Panc1 (cell line): ENCODE results near the gene PIF1.

Experiments
- CTCF ChIP-seq: fragments of 450-650 bp; IDR thresholded peaks from 2 replicates; pipeline ENCODE4 v1.5.1; 2017; ENCODE audit warnings: mild to moderate bottlenecking
- POLR2AphosphoS5 ChIP-seq: IDR thresholded peaks from 2 replicates; pipeline ENCODE4 v1.6.1; 2012; ENCODE audit warnings: mild to moderate bottlenecking, low read depth, low read length, moderate library complexity
- REST ChIP-seq, 2 experiments: IDR thresholded peaks; 2 replicates each; pipeline ENCODE4 v1.6.1; 2011 to 2012; ENCODE audit warnings: low read depth in 2 of 2, control low read depth in 1 of 2, low read length in 1 of 2, mild to moderate bottlenecking in 1 of 2, moderate library complexity in 1 of 2; ENCODE audit not compliant: insufficient read depth in 1 of 2
- SIN3A ChIP-seq: IDR thresholded peaks from 2 replicates; pipeline ENCODE4 v1.6.1; 2012; ENCODE audit warnings: low read depth, mild to moderate bottlenecking, low read length, moderate library complexity, borderline replicate concordance; ENCODE audit not compliant: insufficient read depth
- TCF7L2 ChIP-seq: IDR thresholded peaks from 2 replicates; pipeline ENCODE4 v1.6.1; 2011; ENCODE audit warnings: mild to moderate bottlenecking, low read depth, low read length, inconsistent platforms

- TF ChIP-seq CTCF = no peak
- no peak for TF ChIP-seq SIN3A
- TF ChIP-seq TCF7L2 = no peak
- TF ChIP-seq REST (IDR thresholded peaks at IDR 0.05; ENCODE audit: insufficient read depth in 1 of 2, low read depth in 2 of 2, low read length in 1 of 2) = no peak
- TF ChIP-seq POLR2AphosphoS5 = no peak
These were observed 18.9 kb downstream of the PIF1 start for GRCh38 chr15:64806509-64806908.
